GM21423 (cell line): ENCODE data around the gene DCAF4.

Experiments used
- ATAC-seq: cut with Tn5 transposase; IDR thresholded peaks from one replicate; pipeline ENCODE4 v1.9.1; 2021; ENCODE audit warnings: mild to moderate bottlenecking, moderate library complexity; ENCODE audit not compliant: unreplicated experiment

The DCAF4 gene

DNA sequence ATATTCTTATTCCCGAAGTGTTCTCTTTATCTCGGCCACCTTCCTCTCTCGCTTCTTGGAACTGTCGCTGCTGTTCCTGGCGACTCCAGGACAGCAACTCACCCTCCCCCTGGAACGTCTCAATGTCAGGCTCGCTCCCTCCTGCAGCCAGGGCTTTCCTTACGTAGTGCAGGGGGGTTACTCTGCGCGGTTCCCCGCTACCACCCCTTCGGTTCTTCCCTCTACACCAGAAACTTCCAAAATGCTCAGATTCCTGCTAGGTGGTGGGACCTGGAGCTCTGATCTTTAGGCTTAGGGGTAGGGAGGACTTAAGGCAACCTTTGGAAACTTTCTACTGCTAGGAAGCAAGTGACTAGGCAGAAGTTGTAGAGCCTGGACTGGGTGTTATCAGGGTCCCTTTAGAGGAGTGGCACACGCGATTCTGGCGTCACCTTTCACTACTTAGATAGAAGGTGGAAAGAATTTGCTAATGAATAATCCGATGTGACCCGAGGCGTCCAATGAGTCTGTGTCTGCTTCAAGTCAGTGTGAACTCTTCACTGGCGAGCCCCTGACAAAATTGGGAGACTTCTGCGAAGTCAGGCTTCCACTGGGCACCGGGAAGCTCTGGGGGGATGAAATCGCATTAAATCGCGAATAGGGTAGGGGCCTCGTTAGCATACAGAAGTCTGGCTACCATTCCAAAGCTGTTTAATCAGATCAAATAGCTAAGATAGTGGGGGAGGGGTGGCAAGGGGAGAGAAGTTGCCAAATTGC lies 31.5 kb upstream of the DCAF4 start:
- no peak for ATAC-seq

DNA sequence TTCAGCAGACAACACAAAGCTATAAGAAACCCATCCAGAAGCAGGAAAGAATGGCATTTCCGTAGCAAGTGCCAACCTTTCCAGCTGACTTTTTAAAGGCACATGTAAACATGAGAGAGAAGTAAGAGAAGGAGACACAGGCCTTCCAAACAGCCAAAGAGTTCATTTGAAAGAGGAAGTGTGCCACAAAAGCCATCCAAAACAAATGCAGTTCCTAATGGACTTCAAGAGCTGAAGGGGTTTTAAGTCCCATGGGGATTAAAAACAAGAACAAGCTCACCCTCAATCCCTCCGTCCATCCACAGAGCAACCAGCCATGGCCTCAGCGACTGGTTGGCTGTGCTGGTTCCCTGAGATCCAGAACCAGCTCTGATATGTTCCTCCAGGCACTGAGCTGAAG lies 27.8 kb upstream of the DCAF4 start:
- no peak for ATAC-seq

DNA sequence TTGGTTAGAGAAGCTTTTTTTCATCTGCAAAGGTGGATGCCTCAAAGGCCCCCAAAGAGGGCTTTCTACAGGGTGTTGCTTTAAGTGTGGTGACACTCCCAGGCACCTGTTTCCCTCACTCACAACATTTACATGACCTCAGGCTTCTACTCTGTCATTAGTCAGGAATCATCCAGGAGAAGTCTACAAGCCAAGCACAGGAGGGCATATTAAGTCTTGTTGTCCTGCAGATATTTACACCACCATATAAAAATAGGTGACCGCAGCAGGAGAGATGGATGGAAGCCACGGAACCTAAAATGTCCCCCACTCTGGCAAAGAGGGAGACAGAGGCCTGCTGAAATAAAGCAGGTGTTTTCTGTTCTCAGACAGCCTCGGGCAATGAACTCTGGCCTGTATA lies 24.9 kb upstream of the DCAF4 start:
- ATAC-seq = no peak

DNA sequence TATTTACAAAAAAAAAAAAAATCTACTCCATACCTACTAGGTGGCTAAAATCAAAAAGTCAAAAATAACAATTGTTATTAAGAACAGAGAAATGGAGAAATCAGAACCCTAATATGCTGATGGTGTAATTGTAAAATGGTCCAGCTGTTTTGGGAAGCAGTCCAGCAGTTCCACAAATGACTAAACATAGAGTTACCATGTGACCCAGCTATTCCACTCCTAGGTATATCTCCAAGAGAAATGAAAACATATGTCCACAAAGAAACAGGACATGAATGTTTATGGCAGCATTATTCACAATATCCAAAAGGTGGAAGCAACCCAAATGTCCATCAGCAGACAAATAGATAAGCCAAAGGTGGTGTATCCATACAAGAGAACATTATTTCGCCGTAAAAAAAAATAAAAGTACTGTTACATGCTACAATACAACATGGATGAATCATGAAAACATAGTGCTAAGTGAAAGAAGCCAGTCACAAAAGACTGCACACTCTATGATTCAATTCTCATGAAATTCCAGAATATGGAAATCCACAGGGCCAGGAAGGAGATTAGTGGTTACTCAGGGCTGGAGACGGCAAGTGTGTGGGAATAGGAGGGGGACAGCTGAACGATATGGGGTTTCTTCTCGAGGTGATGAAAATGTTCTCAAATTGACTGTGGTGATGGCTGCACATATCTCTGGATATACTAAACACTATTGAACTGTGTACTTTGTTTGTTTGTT lies 23.3 kb upstream of the DCAF4 start:
- no peak for ATAC-seq

DNA sequence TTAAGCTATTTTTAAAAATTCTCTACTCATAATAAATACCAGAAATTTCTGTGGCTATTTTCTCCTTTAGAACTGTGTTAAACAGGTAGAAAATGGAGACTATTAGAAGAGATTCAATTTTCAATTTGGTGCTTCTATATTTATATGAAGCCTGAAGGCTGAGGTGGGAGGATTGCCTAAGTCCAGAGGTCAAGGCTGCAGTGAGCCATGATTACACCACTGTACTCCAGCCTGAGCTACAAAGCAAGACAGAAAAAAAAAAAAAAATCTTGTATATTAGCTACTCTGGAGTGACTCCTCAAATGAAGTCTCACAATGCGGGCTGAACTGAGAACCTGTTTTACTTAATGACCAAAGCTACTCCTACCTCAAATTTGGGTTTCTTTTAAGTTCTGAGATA lies 22.5 kb upstream of the DCAF4 start:
- no peak for ATAC-seq

DNA sequence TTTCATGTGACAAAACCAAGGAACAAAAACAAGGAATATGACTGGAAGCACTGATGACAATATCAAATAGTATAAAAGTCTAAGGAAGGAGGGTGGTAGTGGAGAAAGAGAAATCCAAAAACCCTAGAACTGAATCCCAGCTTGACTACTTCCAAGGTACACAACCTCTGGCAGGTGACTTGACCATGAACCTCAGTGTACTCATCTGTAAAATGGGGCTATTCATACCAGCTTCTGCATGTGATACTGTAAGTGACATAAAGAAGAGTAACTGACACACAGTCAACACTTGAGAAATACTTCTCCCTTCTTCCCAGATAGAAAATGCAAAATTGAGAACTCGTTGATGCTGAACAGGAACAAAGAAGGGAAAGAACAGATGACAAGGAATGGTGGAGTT lies 22.0 kb upstream of the DCAF4 start:
- no peak for ATAC-seq

DNA sequence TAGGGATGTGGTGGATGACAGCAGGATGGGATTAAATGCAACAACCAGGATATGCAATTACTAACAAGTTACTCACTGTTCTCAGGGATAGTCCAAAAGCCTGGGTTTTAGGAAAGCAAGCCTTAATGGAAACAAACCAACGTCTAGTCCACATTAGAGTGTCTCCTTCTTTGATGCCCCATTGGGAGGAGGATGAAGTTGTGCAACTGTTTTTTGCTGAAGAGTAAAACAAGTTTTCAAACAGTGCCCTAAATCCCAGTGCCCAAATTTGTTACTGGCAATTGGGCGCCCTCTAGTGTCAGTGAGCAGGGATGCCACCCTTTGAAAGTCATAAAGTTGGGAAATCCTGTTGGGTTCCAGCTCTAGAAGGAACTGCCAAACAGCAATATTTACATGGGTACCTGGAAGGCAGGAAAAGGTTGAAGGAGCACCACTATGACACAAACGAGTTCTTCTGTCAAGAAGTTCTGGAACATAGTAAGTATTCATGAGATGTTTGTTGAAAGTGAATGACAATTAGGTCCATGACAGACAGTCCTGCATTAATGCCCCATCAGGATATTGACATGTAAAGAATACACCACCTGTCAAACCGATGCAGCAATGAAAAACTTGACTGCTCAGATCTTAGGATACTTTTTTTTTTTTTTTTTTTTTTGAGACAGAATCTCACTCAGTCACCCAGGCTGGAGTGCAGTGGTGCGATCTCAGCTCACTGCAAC lies 21.3 kb upstream of the DCAF4 start:
- no peak for ATAC-seq

DNA sequence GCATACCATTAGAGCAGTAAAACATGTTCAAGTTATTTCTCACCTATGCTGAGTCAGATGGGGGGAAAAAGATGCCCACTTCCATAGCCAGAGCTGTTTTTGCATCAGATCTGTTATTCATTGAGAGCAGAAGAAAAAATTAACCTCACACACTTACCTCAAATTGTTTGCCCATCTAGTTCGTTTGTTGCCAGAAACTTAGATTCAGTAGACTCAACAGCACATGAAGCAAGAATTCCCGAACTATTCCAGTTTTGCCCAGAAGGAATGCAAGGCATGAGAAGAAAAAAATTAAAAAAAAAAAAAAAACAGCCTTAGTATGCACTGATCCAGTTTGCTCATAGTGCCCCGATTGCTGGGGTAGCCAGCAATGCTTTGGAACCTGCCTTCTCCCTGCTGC lies 19.9 kb upstream of the DCAF4 start:
- no peak for ATAC-seq

DNA sequence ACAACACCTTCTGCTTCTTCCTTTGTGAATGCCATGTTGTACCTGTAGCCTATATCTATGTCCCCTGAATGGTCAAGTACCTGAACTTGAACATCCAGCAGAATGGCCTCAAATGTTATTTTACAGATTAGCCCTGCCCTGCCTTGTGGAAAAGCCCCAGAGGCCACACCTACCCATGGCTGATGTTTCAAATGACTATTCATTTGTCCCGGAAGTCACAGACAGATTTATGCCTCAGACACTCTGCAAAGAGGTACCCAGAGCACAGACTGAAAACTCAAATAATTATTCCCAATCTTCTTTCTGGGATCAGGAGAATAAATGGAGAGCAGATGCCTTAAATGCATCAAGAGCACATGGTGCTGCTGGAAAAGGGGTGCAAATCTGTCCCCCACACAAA lies 19.4 kb upstream of the DCAF4 start:
- no peak for ATAC-seq

DNA sequence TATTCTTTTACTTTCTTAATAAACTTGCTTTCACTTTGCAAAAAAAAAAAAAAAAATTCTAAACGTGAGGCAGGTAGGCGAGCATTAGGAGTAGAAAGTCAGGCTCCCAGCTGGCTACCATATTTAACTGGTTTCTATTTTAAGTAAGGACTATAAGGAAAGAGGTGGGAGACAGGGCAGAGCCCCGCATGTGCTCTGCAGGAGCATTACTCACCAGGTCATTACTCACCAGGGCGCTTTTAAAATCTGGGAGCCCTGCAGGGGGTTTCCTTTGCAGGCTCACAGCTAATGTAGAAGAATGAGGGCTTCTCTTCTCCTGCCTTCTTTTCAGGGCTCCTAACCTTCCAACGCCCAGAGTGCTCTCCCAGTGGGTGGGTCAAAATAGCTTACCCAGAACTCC lies 18.4 kb upstream of the DCAF4 start:
- ATAC-seq = no peak

DNA sequence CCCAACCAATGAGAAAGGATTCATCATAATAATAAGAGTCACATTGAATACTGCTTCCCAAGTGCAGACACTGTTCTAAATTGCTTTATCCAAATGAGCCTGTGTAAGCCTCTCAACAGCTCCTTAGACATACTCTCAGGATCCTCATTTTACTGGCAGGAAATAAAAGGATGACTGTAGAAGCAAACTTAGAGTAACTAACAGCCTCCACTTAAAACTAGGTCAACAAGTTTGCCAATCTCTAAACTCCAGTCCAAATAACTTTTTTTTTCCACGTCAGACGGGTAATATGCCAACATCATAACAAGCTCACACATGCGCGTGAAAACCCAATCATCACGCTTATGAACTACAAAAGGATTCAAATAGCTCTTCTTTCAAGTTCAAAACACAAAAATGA lies 17.1 kb upstream of the DCAF4 start:
- ATAC-seq = no peak

DNA sequence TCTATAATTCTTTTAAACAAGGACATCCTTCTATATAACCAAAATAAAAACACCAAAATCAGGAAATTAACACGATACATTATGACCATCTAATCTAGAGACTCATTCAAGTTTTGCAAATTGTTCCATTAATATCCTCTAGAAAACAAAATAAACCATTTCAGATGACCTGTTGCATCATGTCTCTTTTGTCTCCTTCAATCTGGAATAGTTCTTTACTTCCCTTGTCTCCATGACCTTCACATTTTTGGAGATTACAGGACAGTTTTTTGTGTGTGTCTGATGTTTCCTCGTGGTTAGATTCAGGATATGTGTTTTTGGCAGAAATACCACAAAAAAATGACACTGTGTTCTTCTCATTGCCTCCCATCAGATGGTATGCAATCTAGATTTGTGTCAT lies 12.5 kb upstream of the DCAF4 start:
- no peak for ATAC-seq

DNA sequence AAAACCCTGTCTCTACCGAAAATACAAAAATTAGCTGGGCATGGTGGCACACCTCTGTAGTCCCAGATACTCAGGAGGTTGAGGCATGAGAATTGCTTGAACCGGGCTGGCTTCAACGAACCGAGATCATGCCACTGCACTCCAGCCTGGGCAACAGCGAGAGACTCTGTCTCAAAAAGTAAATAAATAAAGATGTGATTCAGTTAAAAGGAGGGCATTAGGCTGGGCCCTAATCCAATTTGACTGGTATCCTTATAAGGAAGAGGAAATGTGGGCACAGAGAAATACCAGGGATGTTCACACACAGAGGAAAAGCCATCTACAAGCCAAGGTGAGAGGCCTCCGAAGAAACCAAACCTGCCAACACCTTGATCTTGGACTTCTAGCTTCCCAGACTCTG lies 10.1 kb upstream of the DCAF4 start:
- no peak for ATAC-seq

DNA sequence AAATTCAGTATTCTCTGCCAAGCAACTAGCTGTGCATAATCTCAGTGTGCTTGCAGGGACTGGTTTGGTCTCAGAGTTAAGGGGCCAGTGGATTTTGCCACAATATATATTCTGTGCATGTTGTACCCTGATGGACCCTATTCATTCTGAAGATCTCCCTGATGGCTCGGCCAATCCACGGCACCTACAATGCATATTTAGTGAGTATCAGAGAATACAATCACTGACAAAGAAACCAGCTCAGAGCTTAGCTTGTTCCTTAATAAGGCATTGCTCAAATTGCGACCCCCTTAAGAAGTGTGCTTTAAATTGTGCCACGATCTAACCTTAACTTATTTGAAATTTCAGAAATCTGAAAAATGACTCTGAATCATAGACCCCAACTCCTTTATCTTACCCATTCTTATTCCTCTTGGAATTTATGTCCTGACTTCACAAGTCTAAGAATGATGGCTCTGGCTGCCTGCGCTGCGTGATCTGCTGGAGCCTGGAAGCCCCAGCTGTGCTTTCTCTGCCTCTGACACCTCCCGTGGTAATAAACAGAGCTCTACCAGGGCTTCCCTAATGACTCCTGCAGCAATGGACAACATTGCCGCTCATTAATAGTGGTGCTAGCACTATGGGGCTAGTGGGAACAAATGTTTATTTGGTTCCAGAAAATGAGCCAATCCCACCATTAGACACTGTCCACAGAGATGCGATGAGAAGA lies 9.0 kb upstream of the DCAF4 start:
- ATAC-seq = no peak

DNA sequence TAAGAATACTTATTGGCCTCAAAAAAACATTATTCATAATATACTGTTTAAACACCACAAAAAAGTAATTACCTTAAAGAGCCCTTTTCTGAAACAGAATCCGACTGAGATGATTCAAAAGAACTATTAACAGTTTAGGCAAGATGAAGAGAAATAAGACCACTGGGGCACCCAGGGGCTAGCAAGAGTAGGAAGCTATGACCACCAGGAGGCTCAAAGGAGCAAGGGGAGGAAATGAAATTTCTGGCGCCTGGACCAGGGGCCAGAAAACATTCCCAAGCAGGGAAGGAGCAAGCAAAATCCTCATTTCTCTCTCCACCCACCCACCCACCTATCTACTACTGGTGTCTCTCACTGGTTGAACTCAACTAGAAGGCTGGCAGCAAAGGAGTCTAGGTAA lies 6.3 kb upstream of the DCAF4 start:
- ATAC-seq = no peak

DNA sequence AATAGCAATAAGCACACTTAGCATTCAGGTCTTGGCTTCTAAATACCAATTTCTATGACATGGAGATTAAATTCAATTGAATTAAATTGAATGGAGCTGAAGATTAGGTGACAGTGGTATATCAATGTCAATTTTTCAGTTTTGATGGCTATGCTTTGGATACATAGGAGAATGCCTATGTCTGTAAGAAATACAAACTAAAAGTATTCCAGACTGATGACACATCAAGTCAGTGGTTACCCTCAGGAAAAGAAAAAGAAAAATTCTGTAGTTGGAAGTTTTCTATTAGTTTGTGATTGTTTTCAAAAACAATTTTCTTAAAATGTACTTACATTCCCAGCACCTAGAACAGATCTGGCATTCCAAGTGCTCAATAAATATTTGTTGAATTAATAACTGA lies 4.9 kb upstream of the DCAF4 start:
- ATAC-seq = no peak

DNA sequence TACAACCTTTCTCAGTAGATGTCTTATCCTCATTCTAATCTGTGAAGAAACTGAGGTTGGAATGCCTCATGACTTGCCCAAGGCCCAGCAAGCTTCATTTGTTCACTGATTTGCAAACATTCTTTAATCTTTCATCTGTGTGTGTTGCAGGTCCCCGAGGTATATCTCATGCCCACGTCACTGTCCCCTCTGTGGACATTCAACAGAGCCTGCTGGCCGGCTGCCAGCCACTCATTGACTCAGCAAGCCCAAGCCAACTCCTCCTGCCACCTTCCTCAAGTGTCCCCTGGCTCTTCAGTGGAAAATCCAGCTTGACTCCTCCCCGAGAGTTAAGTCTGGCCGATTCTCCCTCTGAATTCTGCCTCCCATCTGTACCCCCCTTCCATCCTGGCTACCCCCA lies 1.9 kb upstream of the DCAF4 start:
- ATAC-seq = no peak

DNA sequence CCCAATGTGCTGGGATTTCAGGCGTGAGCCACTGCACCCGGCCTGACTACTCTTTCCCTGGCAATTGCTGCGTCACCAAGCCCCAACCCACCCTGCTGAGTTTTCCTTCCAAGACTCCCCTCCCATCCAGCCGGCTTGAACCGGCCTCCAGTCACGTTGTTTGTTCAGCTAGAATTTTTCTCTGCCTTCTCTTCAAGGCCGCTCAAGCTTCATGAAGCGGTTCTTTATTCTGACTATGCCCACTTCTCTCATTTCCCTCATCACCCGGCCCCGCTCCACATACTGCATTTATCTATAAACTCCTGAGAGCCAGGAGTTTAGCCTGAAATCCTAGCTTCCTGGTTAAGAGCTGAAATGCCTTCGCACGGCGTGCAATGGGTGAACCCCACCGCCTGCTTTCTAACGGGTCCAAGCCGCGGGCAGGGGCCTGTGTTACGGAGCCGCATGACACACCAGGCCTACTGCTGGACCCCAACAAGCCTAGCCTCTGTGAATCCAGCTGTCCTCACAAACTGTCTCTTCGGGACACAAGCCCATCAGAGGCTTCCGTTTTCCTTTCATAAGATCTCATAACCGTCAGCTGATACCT lies 999 bp upstream of the DCAF4 start:
- no peak for ATAC-seq

DNA sequence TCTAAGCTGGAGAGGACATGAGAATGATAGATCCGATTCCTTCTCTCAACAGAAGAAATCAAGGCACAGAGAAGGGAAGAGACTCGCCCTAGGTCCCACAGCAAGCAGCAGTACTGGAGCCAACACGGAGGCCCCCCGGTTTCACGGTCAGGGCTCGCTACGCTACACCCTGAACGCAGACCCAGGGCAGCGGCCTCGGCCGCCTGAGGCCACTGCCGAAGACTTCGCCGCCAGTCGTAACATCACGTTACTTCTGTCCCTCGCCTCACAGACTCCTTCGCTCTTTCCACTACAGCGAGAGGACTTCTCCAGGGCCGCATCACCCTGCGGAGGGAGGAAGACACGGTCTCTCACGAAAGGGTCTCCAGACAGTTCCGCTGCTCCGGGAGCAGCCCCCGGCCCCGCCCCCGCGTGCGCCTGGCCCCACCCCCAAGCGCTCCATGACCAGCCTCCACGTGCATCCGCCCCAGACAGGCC lies 411 bp upstream of the DCAF4 start:
- no peak for ATAC-seq

DNA sequence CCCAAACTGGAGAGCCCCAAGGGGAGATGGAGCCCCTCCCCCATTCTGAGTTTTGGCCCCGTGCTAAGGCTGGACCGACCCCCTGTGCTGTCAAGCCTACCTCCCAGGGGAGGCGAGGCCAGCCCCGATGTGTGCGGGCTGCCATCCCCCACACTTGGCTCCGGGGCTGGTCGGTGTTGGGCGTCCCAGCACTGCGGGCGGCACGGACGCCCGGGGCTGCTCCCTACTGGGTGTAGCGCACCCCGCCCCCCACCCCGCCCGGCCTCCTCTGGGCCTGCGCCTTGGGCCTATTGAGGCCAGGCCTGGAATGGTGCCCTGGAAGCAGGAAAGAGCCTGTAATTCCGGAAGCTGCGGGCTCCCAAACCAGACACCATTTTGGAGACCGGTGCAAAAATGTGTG lies 2.6 kb downstream of the DCAF4 start:
- ATAC-seq = no peak
